Vagina (tissue), 2 donors: ENCODE data around the gene AMZ1. TPM values are rescaled to one million over a fixed set of nuclear protein-coding genes. Genes with fewer than 3 reads are reported as not detected.
"Not testable (repeated sequence)": the region's sequence is repeated elsewhere in the genome, so short reads cannot be mapped to it uniquely, and the experiment has no call there.

Experiments
- DNase-seq, 2 donors: peaks; one replicate each; pipeline ENCODE4 v3.0.0-alpha.2; 2017; ENCODE audit errors: extremely low spot score in 2 of 2
- H3K27ac ChIP-seq: fragments of 200-600 bp; sonication (generic); one replicate; pipeline ENCODE4 v1.5.1; 2019
- H3K27me3 ChIP-seq: fragments of 200-600 bp; sonication (generic); one replicate; pipeline ENCODE4 v1.5.1; 2019
- H3K36me3 ChIP-seq, 2 donors: fragments of 200-600 bp; sonication (generic); one replicate each; pipeline ENCODE4 v1.5.1; 2017 to 2019
- H3K4me1 ChIP-seq: fragments of 200-600 bp; sonication (generic); one replicate; pipeline ENCODE4 v1.5.1; 2019
- H3K4me3 ChIP-seq, 2 donors: fragments of 200-600 bp; sonication (generic); 1 replicate in 1 of 2; 2 replicates in 1 of 2; pipeline ENCODE4 v1.5.1; 2016 to 2019
- H3K9me3 ChIP-seq: fragments of 200-600 bp; sonication (generic); one replicate; pipeline ENCODE4 v1.5.1; 2019
- CTCF ChIP-seq, 3 experiments: fragments of 450-650 bp in 2 of 3; fragments of 200-600 bp in 1 of 3; sonication (generic) in 1 of 3; IDR thresholded peaks; one replicate each; pipeline ENCODE4 v1.5.1; 2017 to 2019; ENCODE audit warnings: antibody characterized with exemption in 3 of 3, mild to moderate bottlenecking in 2 of 3, moderate library complexity in 2 of 3
- POLR2A ChIP-seq, 2 donors: fragments of 450-650 bp; IDR thresholded peaks; one replicate each; pipeline ENCODE4 v1.6.1; 2017; ENCODE audit warnings: antibody characterized with exemption in 2 of 2, mild to moderate bottlenecking in 2 of 2, moderate library complexity in 2 of 2
- POLR2AphosphoS5 ChIP-seq, 2 donors: sonication (generic); formaldehyde crosslinking; IDR thresholded peaks; one replicate each; pipeline ENCODE4 v1.9.0; 2017; ENCODE audit warnings: antibody characterized with exemption in 2 of 2, mild to moderate bottlenecking in 2 of 2, low read depth in 1 of 2; ENCODE audit not compliant: insufficient read depth in 1 of 2
- intact Hi-C: fragments of 100-400 bp; cut with DNase I; formaldehyde crosslinking; loops from one replicate; pipeline ENCODE4 v1.15.1; 2023
- total RNA-seq: library from RNA; depleted of rRNA; stranded (reverse); fragments of >200 nt; gene quantifications from one replicate; pipeline ENCODE4 v1.2.3, GENCODE V29; 2016

AMZ1 gene
- total RNA-seq, 1 donor from 2014 or later, result 1.2 TPM

- Histone ChIP-seq H3K4me1 (peaks cover 14% of the 10 kb centered on the region), H3K4me3 (no peak overlapping the region), H3K9me3 (no peaks in the 10 kb centered on the region), H3K27ac (no peak overlapping the region), H3K27me3 (no peaks in the 10 kb centered on the region), H3K36me3 (no peaks in the 10 kb centered on the region)
- no peak for TF ChIP-seq POLR2A (IDR thresholded peaks at IDR 0.05)
- TF ChIP-seq CTCF (IDR thresholded peaks at IDR 0.05), result no peak
- TF ChIP-seq POLR2AphosphoS5 (IDR thresholded peaks at IDR 0.05; ENCODE audit: insufficient read depth in 1 of 2, low read depth in 1 of 2), result no peak
- intact Hi-C loops, result no loop called here
- DNase-seq, result no peak
Observed at GRCh38 chr7:2673934-2674333, 14.1 kb upstream of the AMZ1 start.

DNA sequence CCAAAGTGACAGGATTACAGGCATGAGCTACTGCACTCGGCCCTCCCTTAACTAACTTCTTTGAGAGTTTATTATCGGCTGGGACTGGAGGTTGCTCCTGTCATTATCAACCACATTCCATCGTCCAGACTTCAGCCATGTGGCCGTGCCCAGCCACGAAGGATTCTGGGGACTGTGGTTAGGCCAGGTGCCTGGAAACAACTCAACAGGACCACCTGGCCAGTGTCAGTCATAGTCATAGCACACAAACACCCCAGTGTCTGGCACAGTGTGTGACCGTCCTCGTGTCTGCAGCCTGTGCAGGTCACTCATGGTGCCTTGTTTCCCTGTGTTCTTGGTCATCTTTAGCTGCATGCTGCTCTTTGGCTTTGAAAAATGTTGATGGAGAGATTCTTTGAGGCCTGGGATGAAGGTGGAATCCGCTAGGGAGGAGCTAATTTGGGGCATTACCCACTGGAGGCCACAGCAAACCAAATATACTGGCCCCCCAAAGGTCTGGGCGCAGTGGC is 12.7 kb upstream of the AMZ1 start:
- no peak for TF ChIP-seq POLR2A (IDR thresholded peaks at IDR 0.05)
- no peak for TF ChIP-seq CTCF (IDR thresholded peaks at IDR 0.05)
- no peaks in the 10 kb centered on the region for H3K9me3 ChIP-seq
- no peak overlapping the region for H3K4me3 ChIP-seq
- DNase-seq, result no peak
- intact Hi-C loops, result no loop called here
- H3K4me1 ChIP-seq, result peaks cover 22% of the 10 kb centered on the region
- no peak overlapping the region for H3K27ac ChIP-seq
- no peaks in the 10 kb centered on the region for H3K27me3 ChIP-seq
- H3K36me3 ChIP-seq, result no peaks in the 10 kb centered on the region

GRCh38 chr7:2676576-2676975 is 11.4 kb upstream of the AMZ1 start:
- peaks cover 21% of the 10 kb centered on the region for H3K4me1 ChIP-seq
- H3K27me3 ChIP-seq, DNase-seq, H3K27ac ChIP-seq, H3K36me3 ChIP-seq, intact Hi-C loops, H3K9me3 ChIP-seq, H3K4me3 ChIP-seq: not testable (repeated sequence)

- H3K36me3 ChIP-seq, DNase-seq, intact Hi-C loops, H3K27me3 ChIP-seq, H3K27ac ChIP-seq, H3K4me3 ChIP-seq, H3K9me3 ChIP-seq: not testable (repeated sequence)
- peaks cover 21% of the 10 kb centered on the region for H3K4me1 ChIP-seq
Observed at GRCh38 chr7:2678454-2678853, 9.5 kb upstream of the AMZ1 start.

DNA sequence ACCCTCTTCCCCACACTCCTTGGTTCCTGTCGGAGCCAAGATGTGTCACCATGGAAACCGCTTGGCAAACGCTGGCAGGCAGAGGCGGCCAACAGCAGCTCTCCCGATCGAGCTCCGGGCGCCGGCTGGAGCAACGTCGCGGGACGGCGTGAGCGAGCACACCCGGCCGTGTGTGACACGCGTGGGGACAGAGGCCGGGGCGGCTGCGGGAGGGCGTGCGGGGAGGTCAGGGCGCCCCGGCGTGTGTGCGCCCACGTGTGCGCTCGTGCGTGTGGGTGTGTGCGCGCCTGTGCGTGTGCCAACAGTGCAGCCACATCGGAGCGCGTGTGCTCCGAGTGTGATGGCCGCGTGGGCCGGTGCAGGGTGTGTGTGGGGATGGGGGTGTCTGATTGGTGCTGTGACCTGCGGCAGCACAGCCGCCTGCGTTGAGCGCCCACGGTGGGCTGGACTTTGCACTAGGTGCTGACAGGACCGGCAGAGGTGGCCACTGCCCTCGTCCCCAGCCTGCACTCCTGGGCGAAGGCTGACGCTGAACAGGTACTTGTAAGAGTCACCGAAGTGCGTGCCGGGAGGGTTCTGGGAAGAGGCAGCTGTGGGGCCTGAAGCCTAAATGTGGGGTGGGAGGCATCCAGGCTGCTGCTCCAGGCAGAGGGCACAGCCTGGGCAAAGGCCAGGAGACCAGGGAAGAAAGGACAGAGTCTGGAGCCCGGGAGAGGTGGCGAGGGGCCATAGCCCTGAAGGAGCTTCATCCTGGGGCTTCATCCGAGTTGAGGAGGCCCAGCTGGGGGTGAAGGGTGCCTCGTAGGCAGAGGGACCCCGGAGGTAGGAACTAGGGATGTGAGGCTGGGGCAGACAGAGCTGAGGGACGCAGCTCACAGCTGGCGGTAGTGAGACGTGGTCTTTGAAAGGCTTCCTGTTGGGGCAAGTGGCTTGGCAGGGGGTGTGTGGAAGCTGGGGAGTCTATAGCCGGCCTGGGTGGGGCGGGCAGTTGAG is 8.6 kb upstream of the AMZ1 start:
- not testable (repeated sequence) for H3K36me3 ChIP-seq, H3K27me3 ChIP-seq, H3K27ac ChIP-seq, DNase-seq, H3K9me3 ChIP-seq
- Histone ChIP-seq H3K4me1 (peaks cover 21% of the 10 kb centered on the region), H3K4me3 (peak overlapping the region in 1 of 2 donors; percentile 11)
- intact Hi-C loops, result loop anchor here (10.0 kb wide), 2 partner anchors 105 to 205 kb away; partner anchors contain the start of gene GRIFIN

GRCh38 chr7:2680256-2680655 is 7.7 kb upstream of the AMZ1 start:
- Histone ChIP-seq H3K27ac (no peak overlapping the region), H3K36me3 (no peaks in the 10 kb centered on the region), H3K4me1 (peaks cover 21% of the 10 kb centered on the region), H3K9me3 (no peaks in the 10 kb centered on the region), H3K4me3 (no peak overlapping the region), H3K27me3 (no peaks in the 10 kb centered on the region)
- TF ChIP-seq CTCF (IDR thresholded peaks at IDR 0.05) (no peak), POLR2AphosphoS5 (IDR thresholded peaks at IDR 0.05; ENCODE audit: insufficient read depth in 1 of 2, low read depth in 1 of 2) (no peak), POLR2A (IDR thresholded peaks at IDR 0.05) (no peak)
- intact Hi-C loops, result loop anchor here (10.0 kb wide), 2 partner anchors 105 to 205 kb away; partner anchors contain the start of gene GRIFIN
- DNase-seq, result no peak
